Dermis blood vessel endothelial cell (primary cell): ENCODE results near the gene COL23A1. TPM values are rescaled to one million over a fixed set of nuclear protein-coding genes. Genes with fewer than 3 reads are reported as not detected.

Experiments used
- DNase-seq: peaks from one replicate; pipeline ENCODE4 v3.0.0; 2010
- total RNA-seq: library from RNA; depleted of rRNA; stranded (reverse); fragments of >200 nt; gene quantifications from 2 replicates; pipeline ENCODE4 v1.2.3, GENCODE V29; 2014

The COL23A1 gene
- total RNA-seq, 1 donor from 2014 or later, result 0.17 TPM

DNA sequence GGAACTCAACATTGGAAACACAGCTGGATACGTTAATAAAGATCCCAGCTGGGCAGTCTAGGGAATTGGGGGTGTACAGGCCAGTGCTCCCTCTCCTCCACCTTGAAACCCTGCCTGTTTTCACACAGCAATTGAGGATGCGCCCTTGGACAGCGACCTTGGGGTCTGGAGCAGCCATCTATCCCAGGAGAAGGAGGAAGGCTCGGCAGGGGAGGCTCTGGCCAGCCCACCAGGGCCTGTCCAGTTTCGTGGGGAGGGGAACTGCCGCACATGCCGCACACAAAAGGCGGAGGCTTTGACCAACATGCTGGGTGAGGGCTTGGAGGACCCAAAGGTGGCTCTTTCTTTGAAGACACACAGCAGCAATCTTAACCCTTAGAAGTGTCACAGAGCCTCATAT is 1.4 kb downstream of the COL23A1 start:
- no peak for DNase-seq

DNA sequence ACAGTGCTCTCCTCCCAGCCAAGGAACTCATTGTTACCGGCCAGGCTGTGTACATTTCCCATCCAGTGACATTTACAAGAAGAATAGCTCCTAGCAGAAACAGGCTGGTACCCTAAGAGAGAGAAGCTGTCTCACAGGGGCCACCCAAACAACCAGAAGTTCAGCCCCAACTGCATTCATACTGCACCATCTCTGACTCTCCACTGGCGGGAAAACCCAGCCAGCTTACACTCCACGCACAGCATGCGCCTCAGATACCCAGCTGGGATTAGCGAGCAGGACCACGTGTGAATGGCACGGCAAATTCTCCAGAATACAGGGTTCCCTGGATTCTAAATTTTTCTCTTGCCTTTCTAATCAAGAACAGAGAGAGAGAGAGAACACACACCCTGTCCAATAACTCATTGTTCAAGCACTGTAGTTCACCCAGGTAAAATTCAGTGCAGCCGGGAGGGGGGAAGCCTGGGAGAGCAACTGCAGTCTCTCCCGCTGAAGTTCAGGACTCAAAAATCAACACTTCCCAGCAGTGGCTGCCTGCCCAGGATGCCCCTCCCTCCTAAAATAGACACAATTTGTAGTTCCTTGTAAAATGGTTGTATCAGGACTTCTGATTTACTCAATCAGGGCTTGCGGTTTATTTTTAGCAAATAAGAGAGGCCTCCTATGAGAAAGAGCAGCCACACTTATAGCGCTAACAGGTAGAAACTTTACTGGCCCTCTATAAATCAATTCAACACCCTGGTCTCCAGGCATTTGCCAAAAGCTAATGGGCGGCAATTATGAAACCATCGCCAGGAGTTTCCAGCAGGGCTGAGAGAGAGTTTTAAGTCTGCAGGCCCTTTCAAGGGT is 2.2 kb downstream of the COL23A1 start:
- no peak for DNase-seq

DNA sequence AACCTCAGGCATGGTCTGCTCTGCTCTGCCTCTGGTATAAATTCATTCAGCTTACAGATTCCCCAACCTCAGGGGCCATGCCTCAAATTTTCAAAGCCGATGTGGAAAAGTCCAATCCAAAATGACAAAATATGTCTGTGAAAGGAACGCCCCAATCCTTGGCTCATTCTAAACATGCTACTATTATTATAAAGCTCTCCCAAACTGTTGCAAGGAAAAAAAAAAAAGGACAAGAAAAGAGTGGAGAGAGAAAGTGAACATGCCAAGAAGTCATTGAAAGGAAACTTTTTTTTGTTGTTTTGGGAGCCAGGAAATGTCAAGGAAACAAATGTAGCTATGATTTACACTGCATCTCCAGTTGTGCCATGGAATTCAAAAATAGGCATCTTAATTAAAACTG is 3.8 kb downstream of the COL23A1 start:
- DNase-seq, result no peak

DNA sequence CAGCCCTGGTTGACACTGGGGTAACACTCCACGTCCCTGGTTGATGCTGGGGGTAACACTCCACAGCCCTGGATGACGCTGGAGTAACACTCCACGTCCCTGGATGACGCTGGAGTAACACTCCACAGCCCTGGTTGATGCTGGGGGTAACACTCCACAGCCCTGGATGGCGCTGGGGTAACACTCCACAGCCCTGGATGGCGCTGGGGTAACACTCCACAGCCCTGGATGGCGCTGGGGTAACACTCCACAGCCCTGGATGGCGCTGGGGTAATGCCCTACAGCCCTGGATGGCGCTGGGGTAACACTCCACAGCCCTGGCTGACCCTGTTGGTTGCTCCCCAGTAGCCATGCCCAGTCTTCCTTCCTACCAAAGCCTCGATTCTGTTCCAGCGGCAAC is 4.8 kb downstream of the COL23A1 start:
- peak; percentile 25 for DNase-seq

DNA sequence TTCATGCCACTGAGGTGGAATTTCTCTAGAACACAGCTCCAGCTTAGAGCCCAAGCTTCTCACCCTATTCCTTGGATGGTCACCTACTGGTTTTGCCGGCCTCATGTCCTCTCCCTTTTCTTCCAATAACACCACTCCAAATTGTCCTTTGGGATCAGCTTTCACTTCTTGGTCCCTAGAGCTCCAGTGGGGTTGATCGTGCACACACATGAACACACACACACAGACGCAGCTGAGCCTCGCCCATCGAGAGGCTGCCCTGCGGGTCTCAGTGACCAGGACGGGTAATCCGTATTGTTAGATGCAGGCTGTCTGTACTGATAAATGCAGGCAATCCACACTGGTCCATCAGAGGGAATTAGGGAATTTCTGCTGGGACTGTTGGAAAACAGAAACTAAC is 6.9 kb downstream of the COL23A1 start:
- DNase-seq, result no peak

DNA sequence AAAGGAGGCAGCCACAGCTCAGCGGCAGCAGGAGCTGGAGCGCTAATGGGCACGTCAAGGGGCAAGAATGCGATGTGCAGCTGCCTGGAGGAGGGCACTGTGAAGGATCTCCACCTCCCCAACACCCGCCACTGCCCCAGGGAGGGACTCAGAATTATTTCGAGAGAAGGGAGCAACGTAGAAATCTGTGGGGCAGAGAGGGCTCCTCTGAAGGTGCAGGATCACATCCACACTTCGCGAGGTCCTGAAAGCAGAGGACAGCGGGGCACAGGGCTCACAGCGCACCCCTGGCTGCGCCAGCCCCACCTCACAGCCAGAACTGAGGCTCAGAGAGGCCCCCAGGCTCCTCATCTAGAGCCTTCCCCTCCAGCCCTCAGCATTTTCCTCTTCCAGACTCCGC is 7.9 kb downstream of the COL23A1 start:
- no peak for DNase-seq

DNA sequence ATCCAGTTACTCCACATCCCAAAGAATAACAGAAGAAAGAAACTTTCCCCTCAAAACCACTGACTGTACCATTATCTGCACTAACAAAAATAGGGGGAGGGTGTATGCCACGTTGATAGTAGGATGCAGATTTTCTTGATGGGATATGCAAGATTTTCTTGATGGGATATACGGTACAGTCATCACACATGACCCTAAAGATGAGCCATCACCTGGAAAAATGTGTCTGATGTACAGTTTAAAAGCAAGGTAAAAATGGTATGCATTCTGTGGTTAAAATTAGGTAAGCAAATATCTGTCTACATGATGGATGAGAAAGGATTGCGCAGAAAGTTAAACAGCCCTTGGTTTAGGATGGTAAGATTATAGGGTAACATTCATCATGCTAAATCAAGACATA is 8.6 kb downstream of the COL23A1 start:
- no peak for DNase-seq

DNA sequence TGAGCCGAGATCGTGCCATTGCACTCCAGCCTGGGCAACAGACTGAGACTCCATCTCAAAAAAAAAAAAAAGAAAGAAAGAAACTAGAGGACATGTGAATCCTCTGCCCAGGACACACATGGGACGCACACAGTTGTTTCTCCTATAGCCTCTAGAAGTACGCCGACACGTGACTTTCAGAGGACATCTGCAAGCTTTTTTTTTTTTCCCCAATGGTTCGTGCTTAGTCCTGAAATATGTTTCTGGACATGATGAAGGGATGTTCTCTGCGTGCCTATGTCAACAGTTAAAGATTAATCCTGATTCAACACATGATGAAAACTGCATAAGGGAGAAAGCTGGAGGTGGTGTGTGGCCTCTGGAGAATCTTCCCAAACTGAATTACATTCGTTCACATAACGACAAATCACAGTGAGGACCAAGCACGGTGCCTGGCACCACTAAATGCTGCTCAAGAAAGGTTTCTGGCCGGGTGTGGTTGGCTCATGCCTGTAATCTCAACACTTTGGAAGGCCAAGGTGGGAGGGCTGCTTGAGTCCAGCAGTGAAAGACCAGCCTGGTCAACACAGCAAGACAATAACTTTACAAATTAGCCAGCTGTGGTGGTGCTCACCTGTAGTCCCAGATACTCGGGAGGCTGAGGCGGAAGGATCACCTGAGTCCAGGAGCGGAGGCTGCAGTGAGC is 9.8 kb downstream of the COL23A1 start:
- DNase-seq, result no peak

DNA sequence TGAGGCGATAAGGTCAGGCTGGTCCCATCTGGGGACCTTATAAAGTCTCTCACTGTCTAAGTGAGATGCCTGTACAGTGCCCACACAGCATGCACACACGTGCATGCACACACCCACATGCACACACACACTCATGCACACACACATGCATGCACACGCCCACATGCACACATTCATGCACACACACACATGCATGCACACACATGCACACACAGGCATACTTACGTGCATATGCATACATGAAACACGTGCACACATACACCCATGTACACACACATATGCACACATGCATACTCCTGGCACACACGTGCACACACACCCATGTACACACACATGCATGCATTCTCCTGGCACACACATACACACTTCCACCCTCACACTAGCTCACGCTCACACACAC is 12.2 kb downstream of the COL23A1 start:
- no peak for DNase-seq

DNA sequence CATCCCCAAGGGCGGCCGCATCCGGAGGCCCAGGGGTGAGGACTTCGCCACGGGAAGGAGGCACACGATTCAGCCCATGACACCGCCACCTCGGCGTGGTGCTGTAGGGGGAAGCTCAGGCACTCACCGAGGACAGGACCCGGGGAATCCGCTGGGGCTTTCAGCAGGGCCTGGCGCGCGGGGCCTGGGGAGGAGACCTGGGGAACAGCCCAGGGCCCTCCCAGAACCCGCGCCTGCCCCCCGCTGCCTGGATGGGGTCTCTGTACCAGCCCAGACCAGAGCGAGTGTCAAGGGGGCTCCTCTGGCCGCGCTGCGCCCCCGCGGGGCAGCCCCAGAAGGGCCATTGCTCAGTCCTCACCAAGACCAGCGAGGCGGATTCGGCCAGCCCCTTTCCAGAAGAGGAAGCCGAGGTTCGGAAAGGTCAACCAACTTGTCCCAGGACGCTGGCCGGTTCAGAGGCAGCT is 12.8 kb downstream of the COL23A1 start:
- DNase-seq, result no peak

DNA sequence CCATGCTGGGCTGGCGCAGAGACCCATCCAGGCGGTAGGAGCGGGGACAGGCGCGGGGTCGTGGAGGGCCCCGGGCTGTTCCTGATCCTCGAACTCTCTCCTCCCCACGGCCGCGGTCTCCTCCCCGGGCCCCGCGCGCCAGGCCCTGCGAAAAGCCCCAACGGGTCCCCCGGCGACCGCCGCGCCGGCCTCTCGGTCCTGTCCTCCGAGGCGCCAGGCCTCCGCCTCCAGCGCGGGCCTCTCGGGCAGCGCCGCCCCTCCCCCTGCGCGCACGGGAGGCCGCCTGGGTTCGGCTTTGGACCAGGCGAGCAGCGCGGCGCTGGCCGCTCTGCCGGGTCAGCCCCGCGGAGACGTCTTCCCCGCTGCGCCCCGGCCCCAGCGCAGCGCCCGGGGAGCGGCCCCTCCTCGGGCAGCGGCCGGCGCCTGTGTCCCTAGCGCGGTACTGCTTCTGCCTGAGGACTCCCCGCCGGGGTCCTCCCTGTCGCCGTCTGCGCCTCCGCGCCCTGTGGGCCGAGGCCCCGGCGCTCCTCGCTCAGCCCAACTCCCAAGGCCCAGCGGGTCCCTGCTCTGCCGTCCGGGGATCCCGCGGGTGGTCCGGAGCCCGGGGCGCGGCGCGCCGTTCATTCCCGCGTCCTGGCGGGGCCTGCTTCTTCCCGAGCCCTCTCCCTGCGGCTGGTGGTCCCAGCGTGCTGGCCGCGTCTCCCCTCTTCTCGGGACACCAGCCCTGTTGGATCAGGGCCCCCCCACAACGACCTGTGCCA is 13.4 kb downstream of the COL23A1 start:
- no peak for DNase-seq

DNA sequence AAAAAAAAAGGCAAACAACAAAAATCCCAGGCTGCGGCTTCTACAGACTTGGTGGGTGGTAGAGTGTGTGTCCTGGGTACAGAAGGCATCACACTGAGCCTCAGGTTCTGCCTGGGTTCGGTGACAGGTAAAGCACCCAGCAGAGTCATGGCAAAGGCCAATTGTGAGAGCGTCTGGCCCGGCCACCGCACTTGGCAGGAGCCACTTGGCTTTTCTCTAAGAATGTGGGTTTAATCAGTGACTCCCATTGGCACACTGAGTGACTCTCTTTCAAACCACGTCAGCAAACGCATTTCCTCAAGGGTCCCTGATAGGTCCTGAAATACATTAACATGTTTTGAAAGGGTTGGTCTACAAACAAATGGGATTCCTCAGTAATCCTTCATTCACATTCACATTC is 17.0 kb downstream of the COL23A1 start:
- DNase-seq, result no peak

DNA sequence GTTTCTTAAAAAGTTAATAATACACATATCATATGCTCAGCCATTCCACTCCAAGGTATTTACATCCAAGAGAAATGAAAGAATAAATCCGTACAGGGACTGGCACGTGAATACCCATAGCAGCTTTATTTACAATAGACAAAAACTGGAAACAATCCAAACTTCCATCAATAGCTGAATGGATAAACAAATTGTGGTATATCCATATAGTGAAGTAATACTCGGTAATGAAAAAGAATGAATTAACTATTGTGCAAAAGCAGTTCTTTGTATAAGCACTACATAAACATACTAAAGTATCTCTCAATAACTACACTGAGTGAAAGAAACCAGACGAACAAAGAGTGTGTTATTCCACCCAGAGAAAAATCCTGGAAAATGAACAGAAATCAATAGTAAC is 17.6 kb downstream of the COL23A1 start:
- DNase-seq, result no peak

DNA sequence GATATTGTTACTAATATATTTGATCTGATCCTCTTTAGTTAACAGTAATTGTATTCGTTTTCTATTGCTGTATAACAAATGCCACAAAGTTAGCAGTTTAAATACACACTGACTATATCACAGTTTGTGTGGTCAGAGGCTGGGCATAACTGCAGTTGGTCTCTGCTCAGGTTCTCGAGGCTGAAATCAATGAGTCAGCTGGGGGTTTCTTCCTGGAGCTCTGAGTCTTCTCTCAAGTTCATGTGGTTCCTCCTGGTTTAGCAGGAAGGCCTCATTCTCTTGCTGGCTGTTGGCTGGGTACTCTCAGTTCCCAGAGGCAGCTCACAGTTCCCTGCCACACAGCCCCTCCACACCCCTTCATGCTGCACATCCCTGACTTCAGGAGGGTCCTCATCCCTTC is 20.7 kb downstream of the COL23A1 start:
- DNase-seq, result no peak

DNA sequence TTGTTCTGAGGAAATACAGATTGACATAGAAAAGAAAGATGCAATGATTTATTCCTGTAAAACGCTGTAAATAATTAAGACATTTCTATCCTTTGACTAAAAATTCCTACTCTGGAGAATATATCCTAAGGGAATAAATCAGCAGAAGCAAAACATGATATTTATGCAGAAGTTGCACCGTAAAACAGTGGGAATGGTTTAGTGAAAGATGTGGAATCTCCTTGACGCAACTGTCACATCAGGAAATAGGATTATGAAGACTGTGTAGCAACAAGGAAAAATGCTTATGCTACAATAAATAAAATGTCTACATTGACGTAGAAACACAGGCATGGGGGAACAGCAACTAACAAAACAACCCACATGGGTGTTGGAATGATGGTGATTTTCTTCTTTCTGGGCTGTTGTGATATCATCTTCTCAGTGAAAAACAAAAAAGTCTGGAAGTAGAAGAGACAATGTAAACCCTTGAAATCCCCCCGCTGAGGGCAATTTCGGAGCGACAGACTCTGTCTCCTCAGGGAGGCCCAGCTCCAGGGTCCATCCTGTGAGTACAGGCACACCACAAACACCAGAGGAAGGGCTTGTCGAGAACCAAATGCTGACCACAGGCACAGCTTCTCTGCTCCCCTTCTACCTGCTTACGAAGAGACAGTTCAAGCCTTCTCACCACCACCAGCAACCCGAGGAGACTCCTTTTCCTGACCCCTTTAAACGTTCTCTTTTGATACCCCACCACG is 25.2 kb downstream of the COL23A1 start:
- no peak for DNase-seq

DNA sequence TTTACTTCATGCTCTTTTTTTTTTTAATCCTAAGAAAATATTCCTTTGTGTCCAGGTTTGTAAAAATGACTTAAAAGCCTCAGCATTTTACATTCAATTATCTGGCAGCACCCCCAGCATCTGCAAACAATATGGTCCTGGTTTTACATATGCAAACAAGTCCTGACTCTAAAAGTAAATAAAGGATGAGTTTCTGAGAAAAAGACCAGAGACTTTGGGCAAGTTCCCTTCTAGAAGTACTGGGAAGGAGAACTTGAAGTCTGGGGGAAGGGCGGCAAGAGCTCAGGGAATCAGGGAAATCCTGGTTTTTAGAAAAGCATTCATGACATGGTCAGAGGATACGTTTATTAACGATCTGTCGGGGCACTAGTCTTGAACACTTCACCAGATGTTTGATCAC is 25.8 kb downstream of the COL23A1 start:
- DNase-seq, result no peak

DNA sequence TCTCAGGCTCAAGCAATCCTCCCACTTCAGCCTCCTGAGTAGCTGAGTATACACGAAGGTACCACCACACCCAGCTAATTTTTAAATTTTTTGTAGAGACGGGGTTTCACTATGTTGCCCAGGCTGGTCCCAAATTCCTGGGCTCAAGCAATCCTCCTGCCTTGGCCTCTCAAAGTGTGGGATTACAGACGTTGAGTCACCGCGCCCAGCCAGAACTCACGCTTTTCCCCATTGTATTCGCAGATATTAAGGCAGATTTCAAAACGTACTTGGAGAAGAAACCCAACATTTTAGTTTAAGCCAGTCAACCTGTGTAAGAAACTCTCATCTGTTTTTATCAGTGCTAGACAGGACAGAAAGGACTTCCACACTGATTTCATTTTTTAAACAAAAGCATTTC is 26.6 kb downstream of the COL23A1 start:
- no peak for DNase-seq

DNA sequence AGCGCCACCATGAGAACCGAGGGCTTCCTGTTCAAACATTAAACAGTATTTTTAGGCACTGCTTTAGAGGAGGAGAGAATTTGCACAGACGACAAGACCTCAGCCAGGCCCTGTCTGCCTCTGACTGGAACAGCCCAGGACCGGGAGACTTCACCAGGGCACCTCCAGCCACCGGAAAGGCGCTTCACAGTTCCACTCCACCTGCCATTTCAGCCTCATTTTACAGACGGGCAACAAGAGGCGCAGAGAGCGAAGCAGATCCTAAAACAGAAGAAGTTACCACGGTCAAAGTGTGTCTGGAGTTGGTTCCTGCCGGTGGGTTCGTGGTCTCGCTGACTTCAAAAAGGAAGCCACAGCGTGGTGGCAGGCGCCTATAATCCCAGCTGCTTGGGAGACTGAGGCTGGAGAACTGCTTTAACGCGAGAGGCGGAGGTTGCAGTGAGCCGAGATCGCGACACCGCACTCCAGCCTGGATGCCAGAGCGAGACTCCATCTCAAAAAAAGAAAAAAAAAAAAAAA is 28.4 kb downstream of the COL23A1 start:
- DNase-seq, result no peak

DNA sequence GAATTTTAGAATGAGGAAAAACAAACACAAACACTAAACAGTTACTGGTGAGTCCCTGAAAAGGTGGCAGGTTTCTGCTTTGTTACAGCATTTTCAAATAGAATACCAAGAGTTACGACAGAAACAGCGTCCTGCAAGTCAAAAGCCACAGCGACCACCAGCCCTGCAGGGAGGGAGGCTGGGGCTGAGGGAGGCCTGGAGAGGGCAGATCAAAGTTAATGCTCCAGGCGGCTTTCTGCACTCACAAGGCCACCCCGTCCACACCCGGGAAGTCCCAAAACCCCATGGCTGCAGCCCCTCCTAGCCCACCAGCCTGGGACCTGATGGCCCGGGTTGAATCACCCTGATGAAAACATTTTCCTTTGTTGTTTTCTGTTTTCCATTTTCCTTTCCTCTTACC is 29.3 kb downstream of the COL23A1 start:
- no peak for DNase-seq

DNA sequence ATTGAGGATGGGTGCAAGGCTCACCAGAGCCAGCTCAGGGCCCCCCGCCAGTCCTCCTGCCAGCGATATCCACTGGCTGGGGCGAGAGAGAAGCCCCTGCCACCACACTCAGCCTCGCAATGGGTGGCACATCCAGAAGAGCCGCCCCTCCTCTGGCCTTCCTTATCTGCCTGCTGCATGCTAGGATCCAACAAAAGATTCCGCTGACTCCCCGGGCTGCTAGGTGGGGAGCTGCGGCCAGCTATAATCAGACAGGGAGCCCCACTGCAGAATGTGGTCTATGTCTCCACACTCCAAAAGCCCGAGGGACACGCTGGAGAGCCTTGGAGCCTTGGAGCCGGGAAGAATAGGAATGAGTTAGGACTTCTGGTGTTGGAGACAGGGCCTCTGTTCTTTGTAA is 32.8 kb downstream of the COL23A1 start:
- DNase-seq, result no peak

DNA sequence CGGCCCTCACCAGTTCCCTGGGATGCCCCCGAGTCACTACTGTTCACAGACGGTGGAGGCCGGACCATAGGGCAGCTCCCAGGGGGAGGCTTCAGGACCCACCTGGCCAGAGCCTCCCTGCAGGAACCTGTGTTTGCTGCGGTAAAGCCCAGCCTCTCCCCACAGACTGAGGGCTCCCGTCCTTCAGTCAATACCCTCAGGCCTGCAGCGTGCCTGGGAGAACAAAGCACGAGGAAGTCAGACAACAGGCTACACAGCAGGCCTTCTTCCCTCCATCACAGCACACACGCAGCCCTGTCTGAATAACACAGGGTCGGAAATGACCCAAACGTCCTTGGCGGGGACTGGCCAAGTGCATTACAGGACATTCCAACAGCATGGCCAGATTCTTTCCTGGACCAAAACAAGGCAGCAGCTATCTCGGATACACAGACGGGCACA is 34.4 kb downstream of the COL23A1 start:
- DNase-seq, result no peak

DNA sequence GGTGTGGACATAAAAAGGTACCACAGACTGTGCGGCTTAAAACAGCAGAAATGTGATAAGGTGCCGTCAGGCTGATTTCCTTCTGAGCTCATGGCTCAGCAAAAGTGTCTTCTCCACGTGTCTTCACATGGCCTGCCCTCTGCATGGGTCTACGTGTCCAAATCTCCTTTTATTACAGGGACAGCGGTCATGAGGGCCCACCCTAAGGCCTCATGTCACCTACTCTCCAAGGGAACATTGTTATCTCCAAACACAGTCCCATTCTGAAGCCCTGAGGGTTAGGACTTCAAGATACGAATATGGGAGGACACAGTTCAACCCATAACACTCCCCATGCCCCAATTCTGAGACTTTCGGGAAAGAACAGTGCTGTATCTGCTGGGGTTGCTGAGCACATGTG is 35.2 kb downstream of the COL23A1 start:
- DNase-seq, result no peak

DNA sequence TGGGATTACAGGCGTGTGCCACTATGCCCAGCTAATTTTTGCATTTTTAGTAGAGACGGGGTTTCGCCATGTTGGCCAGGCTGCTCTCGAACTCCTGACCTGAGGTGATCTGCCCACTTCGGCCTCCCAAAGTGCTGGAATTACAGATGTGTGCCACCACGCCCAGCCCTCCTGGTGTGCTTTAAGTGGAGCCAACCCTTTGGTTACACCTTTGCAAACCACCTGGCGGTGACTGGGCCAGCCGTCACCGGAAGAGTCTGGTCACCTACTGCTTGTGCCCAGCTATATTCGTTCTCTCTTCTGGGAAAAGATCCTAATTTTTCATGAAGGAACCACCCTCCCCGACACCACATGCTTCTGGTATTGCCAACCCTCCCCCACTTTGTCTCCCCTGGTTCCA is 35.9 kb downstream of the COL23A1 start:
- DNase-seq, result no peak
